HL-60 (cell line): Measurements from ENCODE around the gene VCP.

Source experiments
- POLR2AphosphoS5 ChIP-seq: IDR thresholded peaks from 2 replicates; pipeline ENCODE4 v1.6.1; 2012; ENCODE audit warnings: low read depth
- TF ChIP-seq, protein P1 (sequence below): IDR thresholded peaks from one replicate; pipeline ENCODE4 v1.5.1; 2011; ENCODE audit warnings: low read length, control low read depth, inconsistent platforms; ENCODE audit not compliant: insufficient read depth

DNA sequence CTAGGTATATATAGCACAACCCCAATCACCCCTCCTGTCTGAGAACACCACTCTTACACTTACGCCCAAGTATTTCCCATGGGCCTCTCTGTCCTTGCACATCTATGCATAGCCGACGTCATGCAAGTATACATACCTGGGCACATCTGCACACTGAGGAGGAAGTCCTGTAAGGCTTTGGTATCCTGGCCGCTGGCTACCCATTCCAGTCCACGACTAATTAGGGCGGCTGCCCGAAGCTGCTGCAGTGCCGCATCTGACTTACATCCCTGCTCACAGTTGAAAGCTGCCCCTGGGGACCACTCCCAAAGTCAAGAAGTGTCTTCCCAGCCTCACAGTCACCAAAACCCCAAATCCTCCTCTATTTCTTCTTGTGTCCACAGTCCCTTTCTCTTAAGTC lies 2.4 kb upstream of the VCP start:
- TF ChIP-seq, protein P1, sequence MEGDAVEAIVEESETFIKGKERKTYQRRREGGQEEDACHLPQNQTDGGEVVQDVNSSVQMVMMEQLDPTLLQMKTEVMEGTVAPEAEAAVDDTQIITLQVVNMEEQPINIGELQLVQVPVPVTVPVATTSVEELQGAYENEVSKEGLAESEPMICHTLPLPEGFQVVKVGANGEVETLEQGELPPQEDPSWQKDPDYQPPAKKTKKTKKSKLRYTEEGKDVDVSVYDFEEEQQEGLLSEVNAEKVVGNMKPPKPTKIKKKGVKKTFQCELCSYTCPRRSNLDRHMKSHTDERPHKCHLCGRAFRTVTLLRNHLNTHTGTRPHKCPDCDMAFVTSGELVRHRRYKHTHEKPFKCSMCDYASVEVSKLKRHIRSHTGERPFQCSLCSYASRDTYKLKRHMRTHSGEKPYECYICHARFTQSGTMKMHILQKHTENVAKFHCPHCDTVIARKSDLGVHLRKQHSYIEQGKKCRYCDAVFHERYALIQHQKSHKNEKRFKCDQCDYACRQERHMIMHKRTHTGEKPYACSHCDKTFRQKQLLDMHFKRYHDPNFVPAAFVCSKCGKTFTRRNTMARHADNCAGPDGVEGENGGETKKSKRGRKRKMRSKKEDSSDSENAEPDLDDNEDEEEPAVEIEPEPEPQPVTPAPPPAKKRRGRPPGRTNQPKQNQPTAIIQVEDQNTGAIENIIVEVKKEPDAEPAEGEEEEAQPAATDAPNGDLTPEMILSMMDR: no peak
- TF ChIP-seq POLR2AphosphoS5: no peak
